Activated CD8-positive, alpha-beta memory T cell treated with anti-CD3 and anti-CD28 coated beads, Interleukin-2, amount 50 U/mL, for 24 hours (primary cell): ENCODE measurements around the gene ERMARD.

ENCODE experiments used
- DNase-seq: peaks from one replicate; pipeline ENCODE4 v3.0.0-alpha.2; 2020; ENCODE audit errors: extremely low read depth

Gene ERMARD

DNA sequence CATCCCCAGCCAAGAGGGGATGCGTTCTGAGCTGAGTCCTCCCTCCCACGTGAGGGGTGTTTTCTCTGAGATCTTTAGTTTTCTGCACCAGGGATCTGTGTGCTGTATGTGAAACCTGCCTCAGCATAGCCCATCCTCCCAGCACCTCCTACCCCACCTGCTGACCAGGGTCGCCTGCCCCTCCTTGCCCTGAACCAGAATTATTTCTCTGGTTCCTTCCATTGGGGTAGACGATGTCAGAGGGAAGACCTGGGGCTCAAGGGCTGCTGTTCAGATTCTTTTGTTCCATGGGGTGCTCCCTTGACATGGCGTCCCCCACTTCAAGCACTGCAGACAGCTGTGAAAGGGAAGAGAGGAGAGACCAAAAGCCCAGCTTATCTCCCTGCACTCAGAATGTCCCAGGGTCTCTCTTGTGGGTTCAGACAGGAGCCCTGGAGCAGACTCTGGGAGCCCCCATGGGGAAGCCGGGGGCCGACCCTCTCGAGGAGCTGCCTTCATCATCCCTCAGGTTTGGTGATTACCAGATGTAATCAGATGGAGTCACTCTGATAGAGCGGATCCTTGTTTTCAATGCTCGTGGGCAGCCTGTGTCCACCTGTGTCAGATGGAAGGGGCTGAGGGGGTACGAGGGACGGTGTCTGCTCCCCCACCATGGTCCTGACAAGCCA, 74.3 kb downstream of the ERMARD start:
- no peak for DNase-seq

GRCh38 chr6:169826697-169827096, 75.3 kb downstream of the ERMARD start:
- no peak for DNase-seq

GRCh38 chr6:169827290-169827717, 75.9 kb downstream of the ERMARD start:
- DNase-seq = no peak

DNA sequence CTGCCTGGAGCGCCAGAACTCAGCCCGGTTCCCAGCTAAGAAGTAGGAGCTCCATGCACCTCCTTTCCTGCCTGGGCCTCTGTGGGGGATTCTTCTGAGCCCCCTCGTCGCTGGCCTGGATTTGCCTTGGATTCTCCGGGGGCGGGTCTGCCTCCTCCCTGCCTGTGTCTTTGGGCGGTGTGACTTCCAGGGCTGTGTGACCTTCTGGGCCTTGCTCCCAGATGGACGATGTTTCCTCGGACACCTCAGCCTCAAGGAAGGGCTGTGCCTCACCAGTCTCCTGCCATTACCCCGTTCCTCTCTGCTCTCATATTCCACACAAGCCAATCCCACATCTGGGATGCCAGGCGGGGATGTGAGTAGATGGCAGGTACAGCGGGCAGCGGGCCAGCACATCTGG, 76.8 kb downstream of the ERMARD start:
- no peak for DNase-seq

DNA sequence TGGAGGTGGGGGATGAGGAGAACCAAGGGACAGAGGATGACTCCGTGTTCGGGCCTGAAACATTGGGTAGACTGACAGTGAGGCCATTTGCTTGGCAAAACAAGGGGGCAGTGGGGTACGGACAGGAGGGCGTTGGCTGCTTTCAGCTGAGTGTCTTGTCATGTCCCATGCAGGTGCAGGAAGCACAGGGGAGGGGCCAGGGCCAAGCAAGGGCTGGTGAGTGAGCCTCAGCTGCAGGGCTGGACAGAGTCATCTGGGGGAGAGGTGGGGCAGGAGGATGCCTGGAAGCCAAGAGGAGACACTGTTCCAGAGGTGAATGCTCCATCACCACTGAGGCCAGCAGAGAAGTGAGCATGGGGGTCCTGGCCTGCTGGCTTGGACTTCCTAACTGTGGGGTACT, 78.4 kb downstream of the ERMARD start:
- DNase-seq = no peak

DNA sequence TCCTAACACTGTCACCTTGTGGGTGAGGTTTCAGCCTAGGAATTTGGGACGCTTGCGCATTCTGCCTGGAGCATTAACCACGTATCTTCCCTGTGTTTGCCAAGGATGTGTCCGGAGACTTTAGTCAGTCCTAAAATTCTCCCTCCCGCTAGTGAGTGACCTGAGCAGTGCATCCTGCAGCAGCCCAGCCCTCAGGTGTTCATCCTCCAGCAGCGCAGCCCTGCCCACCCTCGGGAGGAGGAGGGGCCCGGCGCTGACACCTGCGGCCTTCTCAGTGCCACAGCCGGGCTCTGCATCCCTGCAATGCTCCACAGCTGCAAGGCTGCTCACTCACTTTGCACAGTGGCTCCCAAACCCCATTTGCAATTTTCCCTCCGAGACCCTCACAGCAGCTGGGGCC, 79.5 kb downstream of the ERMARD start:
- DNase-seq = no peak
